Left lung (tissue), 10 donors: ENCODE results near the gene ACTG1. TPM values are rescaled to one million over a fixed set of nuclear protein-coding genes. Genes with fewer than 3 reads are reported as not detected.

Source experiments
- ATAC-seq: fragments of 200-7000 bp; cut with Tn5 transposase; one replicate; pipeline ENCODE4 v1.9.1; 2020; ENCODE audit warnings: moderate library complexity
- DNase-seq, 4 donors: peaks; one replicate each; pipeline ENCODE4 v3.0.0-alpha.2; 2013 to 2020
- H3K27ac ChIP-seq, 2 donors: fragments of 200-600 bp; sonication (generic) in 1 of 2; one replicate each; pipeline versions ENCODE4 v1.5.0 to v1.8.0; 2020 to 2021
- H3K27me3 ChIP-seq, 2 donors: fragments of 200-600 bp; sonication (generic) in 1 of 2; one replicate each; pipeline versions ENCODE4 v1.5.0 to v1.8.0; 2020 to 2021
- H3K36me3 ChIP-seq, 2 donors: fragments of 200-600 bp; sonication (generic) in 1 of 2; one replicate each; pipeline versions ENCODE4 v1.5.0 to v1.8.0; 2020 to 2021
- H3K4me1 ChIP-seq, 2 donors: fragments of 200-600 bp; one replicate each; pipeline ENCODE4 v1.8.0; 2021
- H3K4me3 ChIP-seq, 2 donors: fragments of 200-600 bp; sonication (generic) in 1 of 2; one replicate each; pipeline versions ENCODE4 v1.5.0 to v1.8.0; 2020 to 2021; ENCODE audit warnings: mild to moderate bottlenecking in 1 of 2
- H3K9me3 ChIP-seq, 2 donors: fragments of 200-600 bp; sonication (generic) in 1 of 2; one replicate each; pipeline versions ENCODE4 v1.5.0 to v1.8.0; 2020 to 2021
- CTCF ChIP-seq, 2 donors: fragments of 200-600 bp; sonication (generic) in 1 of 2; IDR thresholded peaks; one replicate each; pipeline versions ENCODE4 v1.5.0 to v1.8.0; 2021; ENCODE audit warnings: antibody characterized with exemption in 2 of 2
- intact Hi-C, 2 donors: fragments of 100-400 bp; cut with DNase I; formaldehyde crosslinking; loops; one replicate each; pipeline versions ENCODE4 v1.11.2 to v1.14.2; 2022
- polyA plus RNA-seq, 6 donors: library from polyadenylated mRNA; unstranded; fragments of 120-200 nt; gene quantifications; one replicate each; pipeline ENCODE4 v1.2.1, GENCODE V29; 2013; ENCODE audit not compliant: insufficient read length in 6 of 6
- total RNA-seq, 2 donors: library from RNA; stranded (reverse); fragmentation: NEBNext Ultra II Directional; extraction: Animal tissue kit (Norgen Biotek cat#: 25700); gene quantifications; one replicate each; pipeline ENCODE4 v1.2.1, GENCODE V29; 2021
- donor health status: DM: no; HTN: yes; CAD: no.
- donor health status: DM: no; HTN: no; CAD: no.

Gene ACTG1
- total and polyA plus RNA-seq, 8 donors, result 2,385 to 3,414 (median 2,872) TPM

GRCh38 chr17:81479175-81480071 lies 33.2 kb downstream of the ACTG1 start:
- ATAC-seq, result no peak
- no peaks in the 10 kb centered on the region for H3K9me3 ChIP-seq
- intact Hi-C loops, result loop anchor here (5.0 to 10.0 kb wide), 4 partner anchors 75 to 227 kb away; partner anchors contain the start of gene BAHCC1 (in 1 of the 2)

DNA sequence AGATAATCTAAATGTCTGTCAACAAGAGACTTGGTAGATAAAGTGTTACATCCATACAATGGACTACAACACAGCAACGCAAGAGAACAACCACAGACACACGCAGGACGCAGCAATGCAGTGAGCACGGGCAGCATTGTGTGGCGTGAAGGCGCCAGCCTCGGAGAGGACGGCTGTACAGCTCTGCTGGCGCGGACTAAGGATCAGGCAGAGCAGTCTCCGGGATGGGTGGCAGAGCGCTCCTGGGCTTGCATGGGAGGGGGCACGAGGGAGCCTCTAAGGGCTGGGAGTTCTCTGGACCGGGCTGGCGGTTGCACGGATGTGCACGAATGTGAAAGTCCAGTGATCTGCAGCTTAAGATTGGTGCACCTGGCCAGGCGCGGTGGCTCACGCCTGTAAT lies 34.5 kb downstream of the ACTG1 start:
- no peak for TF ChIP-seq CTCF (IDR thresholded peaks at IDR 0.05)
- H3K27ac ChIP-seq, result no peak overlapping the region
- H3K9me3 ChIP-seq, result no peaks in the 10 kb centered on the region
- H3K27me3 ChIP-seq, result peaks cover 0 to 29% of the 10 kb centered on the region in 2 donors
- H3K36me3 ChIP-seq, result no peaks in the 10 kb centered on the region
- no peak overlapping the region for H3K4me3 ChIP-seq
- intact Hi-C loops, result no loop called here
- H3K4me1 ChIP-seq, result peaks cover 0 to 8% of the 10 kb centered on the region in 2 donors
- no peak for ATAC-seq
- DNase-seq, result no peak

More at GRCh38 chr17:81479175-81480071, 33.2 kb downstream of the ACTG1 start:
- peaks cover 0 to 40% of the 10 kb centered on the region in 2 donors for H3K27me3 ChIP-seq
- no peaks in the 10 kb centered on the region for H3K36me3 ChIP-seq
- H3K4me1 ChIP-seq, result peaks cover 5 to 21% of the 10 kb centered on the region in 2 donors
- H3K27ac ChIP-seq, result no peak overlapping the region
- no peak overlapping the region for H3K4me3 ChIP-seq
- DNase-seq, result no peak
- TF ChIP-seq CTCF (IDR thresholded peaks at IDR 0.05), result no peak

GRCh38 chr17:81477173-81477572 lies 35.4 kb downstream of the ACTG1 start:
- H3K9me3 ChIP-seq, result no peaks in the 10 kb centered on the region
- H3K27ac ChIP-seq, result no peak overlapping the region
- H3K4me1 ChIP-seq, result peaks cover 0 to 7% of the 10 kb centered on the region in 2 donors
- intact Hi-C loops, result no loop called here
- no peak overlapping the region for H3K4me3 ChIP-seq
- ATAC-seq (no peak), DNase-seq (no peak)
- H3K36me3 ChIP-seq, result no peaks in the 10 kb centered on the region
- no peak for TF ChIP-seq CTCF (IDR thresholded peaks at IDR 0.05)
- H3K27me3 ChIP-seq, result peaks cover 0 to 19% of the 10 kb centered on the region in 2 donors

- H3K4me3 ChIP-seq, result no peak overlapping the region
- H3K27me3 ChIP-seq, result peaks cover 0 to 14% of the 10 kb centered on the region in 2 donors
- H3K36me3 ChIP-seq, result no peaks in the 10 kb centered on the region
- TF ChIP-seq CTCF (IDR thresholded peaks at IDR 0.05), result no peak
- no peak for DNase-seq
- intact Hi-C loops, result no loop called here
- H3K27ac ChIP-seq, result no peak overlapping the region
- H3K9me3 ChIP-seq, result no peaks in the 10 kb centered on the region
- peaks cover 0 to 4% of the 10 kb centered on the region in 2 donors for H3K4me1 ChIP-seq
- no peak for ATAC-seq
These were observed 36.0 kb downstream of the ACTG1 start for GRCh38 chr17:81476635-81477034.

DNA sequence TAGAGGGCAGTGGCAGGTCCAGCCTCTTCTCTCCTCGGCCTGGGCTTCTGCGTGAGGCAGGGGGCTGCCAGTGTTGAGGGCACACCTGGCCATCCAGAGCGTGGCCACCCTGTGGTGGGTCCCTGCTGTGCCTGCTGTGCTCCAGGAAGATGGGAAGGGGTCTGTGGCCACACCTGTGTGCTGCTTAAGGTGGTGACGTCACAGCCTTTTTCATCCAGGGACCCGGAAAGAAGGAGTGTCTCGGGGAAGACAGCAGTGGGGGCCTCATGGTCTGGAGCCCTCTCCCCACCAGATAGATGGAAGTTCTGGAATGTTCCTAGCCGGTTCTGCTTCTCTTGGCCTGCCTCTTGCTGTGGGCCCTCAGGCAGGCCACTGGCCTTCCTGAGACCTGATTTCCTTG lies 36.5 kb downstream of the ACTG1 start:
- no peaks in the 10 kb centered on the region for H3K36me3 ChIP-seq
- no peak for DNase-seq
- H3K4me1 ChIP-seq, result no peaks in the 10 kb centered on the region
- TF ChIP-seq CTCF (IDR thresholded peaks at IDR 0.05), result no peak
- ATAC-seq, result no peak
- no peak overlapping the region for H3K27ac ChIP-seq
- H3K9me3 ChIP-seq, result no peaks in the 10 kb centered on the region
- intact Hi-C loops, result no loop called here
- H3K27me3 ChIP-seq, result peaks cover 0 to 8% of the 10 kb centered on the region in 2 donors
- no peak overlapping the region for H3K4me3 ChIP-seq
